IMR-90 (cell line): ENCODE measurements around the gene RELN. TPM values are rescaled to one million over a fixed set of nuclear protein-coding genes. Genes with fewer than 3 reads are reported as not detected.

Experiments
- ATAC-seq: fragments of 200-7000 bp; cut with Tn5 transposase; 2 replicates; pipeline ENCODE4 v1.9.1; 2020; ENCODE audit warnings: low read depth, mild to moderate bottlenecking, moderate library complexity
- BruUV-seq: library from RNA; stranded (reverse); fragments of 400-500 nt; replicated peaks from 2 replicates; lab custom pipeline; 2021; lab: Mats Ljungman, UMichigan
- CTCF ChIA-PET: fragments of 300-600 bp; formaldehyde crosslinking; extraction: SDS; loops from one replicate; lab custom pipeline; 2021; ENCODE audit warnings: antibody characterized with exemption; lab: Yijun Ruan, JAX
- POLR2A ChIA-PET: fragments of 300-600 bp; sonication (Branson Sonifier 250); formaldehyde crosslinking; loops from one replicate; lab custom pipeline; 2022; ENCODE audit warnings: antibody characterized with exemption; ENCODE audit not compliant: unreplicated experiment; lab: Charles Lee
- DNase-seq: peaks from one replicate; pipeline ENCODE4 v3.0.0; 2013
- H2AFZ ChIP-seq: replicated peaks from 2 replicates; pipeline ENCODE3; 2013; ENCODE audit warnings: low read length, mild to moderate bottlenecking; ENCODE audit not compliant: poor library complexity
- H2AK5ac ChIP-seq: 2 replicates; pipeline ENCODE4 v1.6.1; 2013; ENCODE audit warnings: low read depth, low read length, inconsistent platforms
- H2AK9ac ChIP-seq: replicated peaks from 2 replicates; pipeline ENCODE3; 2013; ENCODE audit warnings: mild to moderate bottlenecking, low read depth, low read length, moderate library complexity; ENCODE audit not compliant: poor library complexity
- H2BK120ac ChIP-seq: 2 replicates; pipeline ENCODE4 v1.6.1; 2013; ENCODE audit warnings: low read depth, low read length, inconsistent platforms
- H2BK15ac ChIP-seq: 3 replicates; pipeline ENCODE4 v1.6.1; 2013; ENCODE audit warnings: low read depth, low read length, inconsistent platforms
- H2BK20ac ChIP-seq: 2 replicates; pipeline ENCODE4 v1.6.1; 2013; ENCODE audit warnings: low read depth, mild to moderate bottlenecking, inconsistent platforms, low read length, moderate library complexity
- H2BK5ac ChIP-seq: 2 replicates; pipeline ENCODE4 v1.6.1; 2013; ENCODE audit warnings: mild to moderate bottlenecking, low read depth, low read length, inconsistent platforms; ENCODE audit not compliant: poor library complexity, severe bottlenecking
- H3K14ac ChIP-seq: replicated peaks from 2 replicates; pipeline ENCODE4 v1.6.1; 2013; ENCODE audit warnings: low read depth, low read length, inconsistent platforms
- H3K18ac ChIP-seq: 2 replicates; pipeline ENCODE4 v1.6.1; 2013; ENCODE audit warnings: low read depth, low read length, control low read depth
- H3K23ac ChIP-seq: 2 replicates; pipeline ENCODE4 v1.6.1; 2013; ENCODE audit warnings: low read depth, low read length, inconsistent platforms
- H3K27ac ChIP-seq: 2 replicates; pipeline ENCODE4 v1.5.1; 2013; ENCODE audit warnings: mild to moderate bottlenecking, control low read depth, low read length; ENCODE audit not compliant: insufficient read depth
- H3K27me3 ChIP-seq: 2 replicates; pipeline ENCODE4 v1.6.1; 2013; ENCODE audit warnings: low read length; ENCODE audit not compliant: control insufficient read depth, insufficient read depth
- H3K36me3 ChIP-seq: 2 replicates; pipeline ENCODE4 v1.6.1; 2013; ENCODE audit warnings: low read length, mixed read lengths; ENCODE audit not compliant: control insufficient read depth, insufficient read depth
- H3K4ac ChIP-seq: 2 replicates; pipeline ENCODE4 v1.6.1; 2013; ENCODE audit warnings: low read depth, low read length, inconsistent platforms
- H3K4me1 ChIP-seq: 2 replicates; pipeline ENCODE4 v1.6.1; 2013; ENCODE audit warnings: low read length, mixed read lengths; ENCODE audit not compliant: control insufficient read depth, insufficient read depth
- H3K4me2 ChIP-seq: 2 replicates; pipeline ENCODE4 v1.6.1; 2013; ENCODE audit warnings: low read depth, mild to moderate bottlenecking, control low read depth, low read length, moderate library complexity
- H3K4me3 ChIP-seq: 2 replicates; pipeline ENCODE4 v1.5.1; 2013; ENCODE audit warnings: low read depth, mild to moderate bottlenecking, control low read depth, low read length, moderate library complexity; ENCODE audit not compliant: insufficient read depth
- H3K56ac ChIP-seq: 2 replicates; pipeline ENCODE4 v1.6.1; 2013; ENCODE audit warnings: low read length, inconsistent platforms; ENCODE audit not compliant: insufficient read depth; ENCODE audit errors: extremely low read depth
- H3K79me1 ChIP-seq, 2 experiments: 2 replicates each; pipeline ENCODE4 v1.6.1; 2013; ENCODE audit warnings: low read length in 2 of 2, inconsistent platforms in 1 of 2, low read depth in 1 of 2
- H3K9ac ChIP-seq: 2 replicates; pipeline ENCODE4 v1.6.1; 2013; ENCODE audit warnings: low read depth, low read length, control low read depth
- H3K9me1 ChIP-seq: 2 replicates; pipeline ENCODE4 v1.6.1; 2013; ENCODE audit warnings: low read length, inconsistent platforms; ENCODE audit not compliant: insufficient read depth
- H3K9me3 ChIP-seq: 2 replicates; pipeline ENCODE4 v1.6.1; 2013; ENCODE audit warnings: low read length; ENCODE audit not compliant: control insufficient read depth, insufficient read depth
- H4K20me1 ChIP-seq: 2 replicates; pipeline ENCODE4 v1.6.1; 2013; ENCODE audit warnings: low read length, inconsistent platforms; ENCODE audit not compliant: insufficient read depth
- H4K5ac ChIP-seq: 2 replicates; pipeline ENCODE4 v1.6.1; 2013; ENCODE audit warnings: mild to moderate bottlenecking, low read depth, low read length, control low read depth
- H4K8ac ChIP-seq, 2 experiments: 2 replicates each; pipeline ENCODE4 v1.6.1; 2013; ENCODE audit warnings: low read depth in 2 of 2, low read length in 2 of 2, control low read depth in 1 of 2, inconsistent platforms in 1 of 2
- H4K91ac ChIP-seq: 2 replicates; pipeline ENCODE4 v1.6.1; 2013; ENCODE audit warnings: low read depth, low read length, inconsistent platforms; ENCODE audit not compliant: insufficient read depth
- BHLHE40 ChIP-seq: fragments of 150-350 bp; IDR thresholded peaks from 2 replicates; pipeline ENCODE4 v1.6.1; 2016; ENCODE audit warnings: mild to moderate bottlenecking, low read depth, low read length
- CTCF ChIP-seq: conservative IDR thresholded peaks from 2 replicates; pipeline ENCODE4 v1.5.1; 2012; ENCODE audit warnings: mild to moderate bottlenecking, low read depth, low read length, improper control_type of control experiment
- FOS ChIP-seq: fragments of 150-350 bp; IDR thresholded peaks from 2 replicates; pipeline ENCODE4 v1.6.1; 2016; ENCODE audit warnings: low read depth, low read length
- MXI1 ChIP-seq: IDR thresholded peaks from 2 replicates; pipeline ENCODE4 v1.6.1; 2012; ENCODE audit warnings: low read depth, mild to moderate bottlenecking, low read length, moderate library complexity, borderline replicate concordance
- RFX5 ChIP-seq: IDR thresholded peaks from 2 replicates; pipeline ENCODE4 v1.8.0; 2012; ENCODE audit warnings: low read depth, mild to moderate bottlenecking, low read length, moderate library complexity
- WGBS, 2 experiments: methylation state at CpG; one replicate each; pipeline versions ENCODE4 v1.1.5 to v1.1.7; 2013; ENCODE audit warnings: missing lambda C conversion rate in 2 of 2; ENCODE audit not compliant: insufficient read length in 1 of 2; ENCODE audit errors: extremely low coverage in 2 of 2; 5-methylcytosine and 5-hydroxymethylcytosine counted together
- dilution Hi-C: fragments of 300-500 bp; cut with HindIII; formaldehyde crosslinking; loops from one replicate; pipeline ENCODE4 v1.14.3; 2018; ENCODE audit warnings: low sequenced_read_pairs; ENCODE audit not compliant: unreplicated experiment
- in situ Hi-C: fragments of 300-500 bp; cut with MboI; formaldehyde crosslinking; loops from 3 replicates; pipeline ENCODE4 v1.14.3; 2019; ENCODE audit warnings: low sequenced_read_pairs, inconsistent platforms, mixed read lengths
- intact Hi-C: fragments of 100-400 bp; cut with micrococcal nuclease; formaldehyde crosslinking; loops from 2 replicates; pipeline ENCODE4 v1.10.0; 2022
- polyA plus RNA-seq, 3 experiments: library from polyadenylated mRNA; depleted of rRNA; stranded (reverse); fragments of >200 nt; gene quantifications; 2 replicates each; pipeline ENCODE4 v1.2.3, GENCODE V29; 2012; ENCODE audit warnings: low replicate concordance in 1 of 3
- total RNA-seq: library from RNA; depleted of rRNA; stranded (reverse); fragments of >200 nt; gene quantifications from 2 replicates; pipeline ENCODE4 v1.2.3, GENCODE V29; 2012
- TF ChIP-seq, protein P1 (sequence below): fragments of 150-350 bp; IDR thresholded peaks from 2 replicates; pipeline ENCODE4 v1.6.1; 2016; ENCODE audit warnings: low read depth, mild to moderate bottlenecking, low read length, moderate library complexity, borderline replicate concordance
- TF ChIP-seq, protein P2 (sequence below): fragments of 150-350 bp; IDR thresholded peaks from 2 replicates; pipeline ENCODE4 v1.6.1; 2017; ENCODE audit warnings: mild to moderate bottlenecking, antibody characterized with exemption, low read length, low read depth

The RELN gene
- total and polyA plus RNA-seq, 2 of the 4 experiments (the other 2 are of a cell fraction): 14.7 to 23.7 TPM

GRCh38 chr7:103955985-103956384, 33.5 kb downstream of the RELN start:
- H2AFZ ChIP-seq: no peak overlapping the region
- no peak overlapping the region for H3K14ac ChIP-seq
- no peak overlapping the region for H3K4ac ChIP-seq
- no peak overlapping the region for H3K56ac ChIP-seq
- H3K9ac ChIP-seq: no peak overlapping the region
- H3K4me2 ChIP-seq: no peak overlapping the region
- POLR2A ChIA-PET: no interaction called here
- no peak overlapping the region for H3K18ac ChIP-seq
- H3K79me1 ChIP-seq: no peaks in the 10 kb centered on the region
- no peak for TF ChIP-seq MXI1
- TF ChIP-seq BHLHE40: no peak
- TF ChIP-seq CTCF: no peak
- no peak for TF ChIP-seq RFX5
- no peak for TF ChIP-seq FOS
- TF ChIP-seq, protein P1, sequence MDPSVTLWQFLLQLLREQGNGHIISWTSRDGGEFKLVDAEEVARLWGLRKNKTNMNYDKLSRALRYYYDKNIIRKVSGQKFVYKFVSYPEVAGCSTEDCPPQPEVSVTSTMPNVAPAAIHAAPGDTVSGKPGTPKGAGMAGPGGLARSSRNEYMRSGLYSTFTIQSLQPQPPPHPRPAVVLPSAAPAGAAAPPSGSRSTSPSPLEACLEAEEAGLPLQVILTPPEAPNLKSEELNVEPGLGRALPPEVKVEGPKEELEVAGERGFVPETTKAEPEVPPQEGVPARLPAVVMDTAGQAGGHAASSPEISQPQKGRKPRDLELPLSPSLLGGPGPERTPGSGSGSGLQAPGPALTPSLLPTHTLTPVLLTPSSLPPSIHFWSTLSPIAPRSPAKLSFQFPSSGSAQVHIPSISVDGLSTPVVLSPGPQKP: no peak
- TF ChIP-seq, protein P2, sequence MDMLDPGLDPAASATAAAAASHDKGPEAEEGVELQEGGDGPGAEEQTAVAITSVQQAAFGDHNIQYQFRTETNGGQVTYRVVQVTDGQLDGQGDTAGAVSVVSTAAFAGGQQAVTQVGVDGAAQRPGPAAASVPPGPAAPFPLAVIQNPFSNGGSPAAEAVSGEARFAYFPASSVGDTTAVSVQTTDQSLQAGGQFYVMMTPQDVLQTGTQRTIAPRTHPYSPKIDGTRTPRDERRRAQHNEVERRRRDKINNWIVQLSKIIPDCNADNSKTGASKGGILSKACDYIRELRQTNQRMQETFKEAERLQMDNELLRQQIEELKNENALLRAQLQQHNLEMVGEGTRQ: no peak
- H3K23ac ChIP-seq: no peak overlapping the region
- dilution Hi-C loops (no loop called here), in situ Hi-C loops (no loop called here), intact Hi-C loops (no loop called here)
- no peak overlapping the region for H2AK9ac ChIP-seq
- no peak overlapping the region for H2BK120ac ChIP-seq
- no peak overlapping the region for H2BK20ac ChIP-seq
- H3K9me3 ChIP-seq: no peaks in the 10 kb centered on the region
- H4K20me1 ChIP-seq: no peaks in the 10 kb centered on the region
- BruUV-seq: no TSS peak
- H4K91ac ChIP-seq: no peak overlapping the region
- H2AK5ac ChIP-seq: no peak overlapping the region
- H2BK15ac ChIP-seq: no peak overlapping the region
- H3K27ac ChIP-seq: no peak overlapping the region
- DNase-seq (no peak), ATAC-seq (no peak)
- no peak overlapping the region for H3K4me3 ChIP-seq
- CTCF ChIA-PET: no interaction called here
- WGBS, 2 experiments: no CpG with 5 or more reads among the region's 2 CpGs
- H3K36me3 ChIP-seq: no peaks in the 10 kb centered on the region
- no peak overlapping the region for H4K8ac ChIP-seq
- no peaks in the 10 kb centered on the region for H3K4me1 ChIP-seq
- no peaks in the 10 kb centered on the region for H3K27me3 ChIP-seq
- H4K5ac ChIP-seq: no peak overlapping the region
- H3K9me1 ChIP-seq: no peaks in the 10 kb centered on the region
- no peak overlapping the region for H2BK5ac ChIP-seq
